Karpas-422 (cell line): Measurements from ENCODE around the gene IGLL1. TPM values are rescaled to one million over a fixed set of nuclear protein-coding genes. Genes with fewer than 3 reads are reported as not detected.

Experiments used
- DNase-seq: peaks from one replicate; pipeline ENCODE4 v3.0.0-alpha.2; 2015
- H2AFZ ChIP-seq: fragments of 200-600 bp; sonication (generic); 2 replicates; pipeline ENCODE4 v1.6.1; 2014; ENCODE audit warnings: antibody characterized with exemption, low read length, mixed read lengths
- H3K27ac ChIP-seq: fragments of 200-600 bp; sonication (generic); 2 replicates; pipeline ENCODE4 v1.5.1; 2014; ENCODE audit warnings: mild to moderate bottlenecking, low read length, moderate library complexity
- H3K27me3 ChIP-seq: fragments of 200-600 bp; sonication (generic); 2 replicates; pipeline ENCODE4 v1.6.1; 2014; ENCODE audit warnings: low read length, mixed read lengths
- H3K36me3 ChIP-seq: fragments of 200-600 bp; sonication (generic); 2 replicates; pipeline ENCODE4 v1.6.1; 2014; ENCODE audit warnings: low read length, mixed read lengths; ENCODE audit not compliant: insufficient read depth
- H3K4me1 ChIP-seq: fragments of 200-600 bp; sonication (generic); 2 replicates; pipeline ENCODE4 v1.6.1; 2014; ENCODE audit warnings: mild to moderate bottlenecking, low read length, mixed read lengths
- H3K4me2 ChIP-seq: fragments of 200-600 bp; sonication (generic); 2 replicates; pipeline ENCODE4 v1.6.1; 2014; ENCODE audit warnings: low read length, low read depth, mild to moderate bottlenecking; ENCODE audit not compliant: poor library complexity, severe bottlenecking
- H3K4me3 ChIP-seq: fragments of 200-600 bp; sonication (generic); 2 replicates; pipeline ENCODE4 v1.5.1; 2014; ENCODE audit warnings: mild to moderate bottlenecking, antibody characterized with exemption, low read length, mixed read lengths
- H3K79me2 ChIP-seq: fragments of 200-600 bp; sonication (generic); 2 replicates; pipeline ENCODE4 v1.6.1; 2014; ENCODE audit warnings: mild to moderate bottlenecking, low read length, mixed read lengths
- H3K9ac ChIP-seq: fragments of 200-600 bp; sonication (generic); 2 replicates; pipeline ENCODE4 v1.6.0; 2014; ENCODE audit warnings: low read length
- H3K9me2 ChIP-seq: fragments of 200-600 bp; sonication (generic), shearing (Covaris generic); replicated peaks from 2 replicates; pipeline ENCODE4 v1.6.0; 2014; ENCODE audit warnings: mild to moderate bottlenecking, low read length, moderate library complexity; ENCODE audit not compliant: insufficient read depth
- H3K9me3 ChIP-seq: fragments of 300-700, 200-600 bp; sonication (generic); 2 replicates; pipeline ENCODE4 v1.6.1; 2014; ENCODE audit warnings: low read length, mixed read lengths
- H4K20me1 ChIP-seq: fragments of 200-600 bp; sonication (generic); 2 replicates; pipeline ENCODE4 v1.6.1; 2014; ENCODE audit warnings: mild to moderate bottlenecking, antibody characterized with exemption, low read length, low read depth; ENCODE audit not compliant: insufficient read depth
- small RNA-seq: library from RNA; depleted of rRNA; stranded (forward); fragments of <200 nt; gene quantifications from one replicate; pipeline ENCODE3, GENCODE V24; 2014
- total RNA-seq: library from RNA; depleted of rRNA; stranded (reverse); fragments of >200 nt; shearing (Covaris generic); gene quantifications from 2 replicates; pipeline ENCODE4 v1.2.3, GENCODE V29; 2014; ENCODE audit warnings: low replicate concordance; rRNA removed

The IGLL1 gene
- total RNA-seq, 1 experiment from 2014 or later: 100 TPM

DNA sequence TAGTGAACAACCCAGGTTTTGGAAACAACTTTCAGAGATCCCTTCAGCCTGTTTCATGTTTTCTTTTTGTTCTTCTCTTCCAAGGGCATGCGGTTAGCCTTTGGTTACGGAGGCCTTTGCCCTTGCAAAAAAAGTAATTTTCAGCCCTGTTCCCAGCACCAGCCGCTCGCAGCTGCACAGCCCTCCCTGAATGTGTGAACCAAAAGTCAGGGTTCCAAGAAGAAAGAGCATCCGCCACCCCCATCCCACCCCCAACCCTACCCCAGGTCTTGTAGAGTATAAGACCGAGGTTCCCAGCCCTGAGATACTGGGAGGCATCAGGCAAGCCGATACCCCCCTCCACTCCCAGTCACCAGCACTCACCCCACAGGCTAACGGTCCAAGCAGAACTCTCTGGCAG is 56.4 kb downstream of the IGLL1 start:
- H3K27ac ChIP-seq: no peak overlapping the region
- no peaks in the 10 kb centered on the region for H3K36me3 ChIP-seq
- H2AFZ ChIP-seq: no peak overlapping the region
- no peak for DNase-seq
- H3K27me3 ChIP-seq: no peaks in the 10 kb centered on the region
- no peaks in the 10 kb centered on the region for H3K79me2 ChIP-seq
- H3K9ac ChIP-seq: no peak overlapping the region
- H3K4me3 ChIP-seq: no peak overlapping the region
- H3K9me2 ChIP-seq: no peaks in the 10 kb centered on the region
- H3K4me2 ChIP-seq: no peak overlapping the region
- no peaks in the 10 kb centered on the region for H3K9me3 ChIP-seq
- H3K4me1 ChIP-seq: peaks cover 6% of the 10 kb centered on the region
- H4K20me1 ChIP-seq: no peaks in the 10 kb centered on the region

Small RNA genes lying within 50 kb of the gene (small RNA-seq; reads per million reads assigned to genes)
- not detected for gene AP000346.3

Other genes starting within 250 kb of the IGLL1 start
- gene DRICH1, start 52.0 kb upstream of the IGLL1 start, total RNA-seq: 1.2 TPM in 1 of 2 replicates, not detected in the other
- 103 and 125 TPM in 2 replicates for gene RGL4, start 110.7 kb upstream of the IGLL1 start, total RNA-seq
- 8.5 and 12.0 TPM in 2 replicates for gene ZNF70, start 170.8 kb upstream of the IGLL1 start, total RNA-seq
- gene VPREB3, start 174.1 kb upstream of the IGLL1 start, total RNA-seq: 321 and 642 TPM in 2 replicates
- gene C22orf15, start 182.7 kb upstream of the IGLL1 start, total RNA-seq: not detected in 2 replicates
- 115 and 220 TPM in 2 replicates for gene CHCHD10, start 187.7 kb upstream of the IGLL1 start, total RNA-seq
- 48.2 and 84.2 TPM in 2 replicates for gene MMP11, start 192.6 kb upstream of the IGLL1 start, total RNA-seq
- gene SMARCB1, start 206.7 kb upstream of the IGLL1 start, total RNA-seq: 400 and 531 TPM in 2 replicates